IMR-90 (cell line): Measurements from ENCODE around the gene RPS24. TPM values are rescaled to one million over a fixed set of nuclear protein-coding genes. Genes with fewer than 3 reads are reported as not detected.
"Not testable (repeated sequence)": the region's sequence is repeated elsewhere in the genome, so short reads cannot be mapped to it uniquely, and the experiment has no call there.

Source experiments
- ATAC-seq: fragments of 200-7000 bp; cut with Tn5 transposase; 2 replicates; pipeline ENCODE4 v1.9.1; 2020; ENCODE audit warnings: low read depth, mild to moderate bottlenecking, moderate library complexity
- BruUV-seq: library from RNA; stranded (reverse); fragments of 400-500 nt; replicated peaks from 2 replicates; lab custom pipeline; 2021; lab: Mats Ljungman, UMichigan
- CTCF ChIA-PET: fragments of 300-600 bp; formaldehyde crosslinking; extraction: SDS; loops from one replicate; lab custom pipeline; 2021; ENCODE audit warnings: antibody characterized with exemption; lab: Yijun Ruan, JAX
- POLR2A ChIA-PET: fragments of 300-600 bp; sonication (Branson Sonifier 250); formaldehyde crosslinking; loops from one replicate; lab custom pipeline; 2022; ENCODE audit warnings: antibody characterized with exemption; ENCODE audit not compliant: unreplicated experiment; lab: Charles Lee
- DNase-seq: peaks from one replicate; pipeline ENCODE4 v3.0.0; 2013
- H2AFZ ChIP-seq: replicated peaks from 2 replicates; pipeline ENCODE3; 2013; ENCODE audit warnings: low read length, mild to moderate bottlenecking; ENCODE audit not compliant: poor library complexity
- H2AK5ac ChIP-seq: 2 replicates; pipeline ENCODE4 v1.6.1; 2013; ENCODE audit warnings: low read depth, low read length, inconsistent platforms
- H2AK9ac ChIP-seq: replicated peaks from 2 replicates; pipeline ENCODE3; 2013; ENCODE audit warnings: mild to moderate bottlenecking, low read depth, low read length, moderate library complexity; ENCODE audit not compliant: poor library complexity
- H2BK120ac ChIP-seq: 2 replicates; pipeline ENCODE4 v1.6.1; 2013; ENCODE audit warnings: low read depth, low read length, inconsistent platforms
- H2BK15ac ChIP-seq: 3 replicates; pipeline ENCODE4 v1.6.1; 2013; ENCODE audit warnings: low read depth, low read length, inconsistent platforms
- H2BK20ac ChIP-seq: 2 replicates; pipeline ENCODE4 v1.6.1; 2013; ENCODE audit warnings: low read depth, mild to moderate bottlenecking, inconsistent platforms, low read length, moderate library complexity
- H2BK5ac ChIP-seq: 2 replicates; pipeline ENCODE4 v1.6.1; 2013; ENCODE audit warnings: mild to moderate bottlenecking, low read depth, low read length, inconsistent platforms; ENCODE audit not compliant: poor library complexity, severe bottlenecking
- H3K14ac ChIP-seq: replicated peaks from 2 replicates; pipeline ENCODE4 v1.6.1; 2013; ENCODE audit warnings: low read depth, low read length, inconsistent platforms
- H3K18ac ChIP-seq: 2 replicates; pipeline ENCODE4 v1.6.1; 2013; ENCODE audit warnings: low read depth, low read length, control low read depth
- H3K23ac ChIP-seq: 2 replicates; pipeline ENCODE4 v1.6.1; 2013; ENCODE audit warnings: low read depth, low read length, inconsistent platforms
- H3K27ac ChIP-seq: 2 replicates; pipeline ENCODE4 v1.5.1; 2013; ENCODE audit warnings: mild to moderate bottlenecking, control low read depth, low read length; ENCODE audit not compliant: insufficient read depth
- H3K27me3 ChIP-seq: 2 replicates; pipeline ENCODE4 v1.6.1; 2013; ENCODE audit warnings: low read length; ENCODE audit not compliant: control insufficient read depth, insufficient read depth
- H3K36me3 ChIP-seq: 2 replicates; pipeline ENCODE4 v1.6.1; 2013; ENCODE audit warnings: low read length, mixed read lengths; ENCODE audit not compliant: control insufficient read depth, insufficient read depth
- H3K4ac ChIP-seq: 2 replicates; pipeline ENCODE4 v1.6.1; 2013; ENCODE audit warnings: low read depth, low read length, inconsistent platforms
- H3K4me1 ChIP-seq: 2 replicates; pipeline ENCODE4 v1.6.1; 2013; ENCODE audit warnings: low read length, mixed read lengths; ENCODE audit not compliant: control insufficient read depth, insufficient read depth
- H3K4me2 ChIP-seq: 2 replicates; pipeline ENCODE4 v1.6.1; 2013; ENCODE audit warnings: low read depth, mild to moderate bottlenecking, control low read depth, low read length, moderate library complexity
- H3K4me3 ChIP-seq: 2 replicates; pipeline ENCODE4 v1.5.1; 2013; ENCODE audit warnings: low read depth, mild to moderate bottlenecking, control low read depth, low read length, moderate library complexity; ENCODE audit not compliant: insufficient read depth
- H3K56ac ChIP-seq: 2 replicates; pipeline ENCODE4 v1.6.1; 2013; ENCODE audit warnings: low read length, inconsistent platforms; ENCODE audit not compliant: insufficient read depth; ENCODE audit errors: extremely low read depth
- H3K79me1 ChIP-seq, 2 experiments: 2 replicates each; pipeline ENCODE4 v1.6.1; 2013; ENCODE audit warnings: low read length in 2 of 2, inconsistent platforms in 1 of 2, low read depth in 1 of 2
- H3K9ac ChIP-seq: 2 replicates; pipeline ENCODE4 v1.6.1; 2013; ENCODE audit warnings: low read depth, low read length, control low read depth
- H3K9me1 ChIP-seq: 2 replicates; pipeline ENCODE4 v1.6.1; 2013; ENCODE audit warnings: low read length, inconsistent platforms; ENCODE audit not compliant: insufficient read depth
- H3K9me3 ChIP-seq: 2 replicates; pipeline ENCODE4 v1.6.1; 2013; ENCODE audit warnings: low read length; ENCODE audit not compliant: control insufficient read depth, insufficient read depth
- H4K20me1 ChIP-seq: 2 replicates; pipeline ENCODE4 v1.6.1; 2013; ENCODE audit warnings: low read length, inconsistent platforms; ENCODE audit not compliant: insufficient read depth
- H4K5ac ChIP-seq: 2 replicates; pipeline ENCODE4 v1.6.1; 2013; ENCODE audit warnings: mild to moderate bottlenecking, low read depth, low read length, control low read depth
- H4K8ac ChIP-seq, 2 experiments: 2 replicates each; pipeline ENCODE4 v1.6.1; 2013; ENCODE audit warnings: low read depth in 2 of 2, low read length in 2 of 2, control low read depth in 1 of 2, inconsistent platforms in 1 of 2
- H4K91ac ChIP-seq: 2 replicates; pipeline ENCODE4 v1.6.1; 2013; ENCODE audit warnings: low read depth, low read length, inconsistent platforms; ENCODE audit not compliant: insufficient read depth
- CEBPB ChIP-seq: IDR thresholded peaks from 2 replicates; pipeline ENCODE4 v1.6.1; 2012; ENCODE audit warnings: low read depth, low read length, improper control_type of control experiment
- CTCF ChIP-seq: conservative IDR thresholded peaks from 2 replicates; pipeline ENCODE4 v1.5.1; 2012; ENCODE audit warnings: mild to moderate bottlenecking, low read depth, low read length, improper control_type of control experiment
- ELK1 ChIP-seq: fragments of 150-350 bp; IDR thresholded peaks from 2 replicates; pipeline ENCODE4 v1.6.1; 2016; ENCODE audit warnings: low read depth, mild to moderate bottlenecking, low read length, moderate library complexity, borderline replicate concordance
- POLR2A ChIP-seq: IDR thresholded peaks from 2 replicates; pipeline ENCODE4 v1.6.1; 2012; ENCODE audit warnings: mild to moderate bottlenecking, low read depth, low read length
- WGBS, 2 experiments: methylation state at CpG; one replicate each; pipeline versions ENCODE4 v1.1.5 to v1.1.7; 2013; ENCODE audit warnings: missing lambda C conversion rate in 2 of 2; ENCODE audit not compliant: insufficient read length in 1 of 2; ENCODE audit errors: extremely low coverage in 2 of 2; 5-methylcytosine and 5-hydroxymethylcytosine counted together
- dilution Hi-C: fragments of 300-500 bp; cut with HindIII; formaldehyde crosslinking; loops from one replicate; pipeline ENCODE4 v1.14.3; 2018; ENCODE audit warnings: low sequenced_read_pairs; ENCODE audit not compliant: unreplicated experiment
- in situ Hi-C: fragments of 300-500 bp; cut with MboI; formaldehyde crosslinking; loops from 3 replicates; pipeline ENCODE4 v1.14.3; 2019; ENCODE audit warnings: low sequenced_read_pairs, inconsistent platforms, mixed read lengths
- intact Hi-C: fragments of 100-400 bp; cut with micrococcal nuclease; formaldehyde crosslinking; loops from 2 replicates; pipeline ENCODE4 v1.10.0; 2022
- polyA plus RNA-seq, 3 experiments: library from polyadenylated mRNA; depleted of rRNA; stranded (reverse); fragments of >200 nt; gene quantifications; 2 replicates each; pipeline ENCODE4 v1.2.3, GENCODE V29; 2012; ENCODE audit warnings: low replicate concordance in 1 of 3
- total RNA-seq: library from RNA; depleted of rRNA; stranded (reverse); fragments of >200 nt; gene quantifications from 2 replicates; pipeline ENCODE4 v1.2.3, GENCODE V29; 2012

RPS24 gene
- total and polyA plus RNA-seq, 2 of the 4 experiments (the other 2 are of a cell fraction): 1,664 to 4,721 TPM

- no peak overlapping the region for H3K23ac ChIP-seq
- H3K27me3 ChIP-seq: peaks cover 15% of the 10 kb centered on the region
- no peak for DNase-seq
- intact Hi-C loops: no loop called here
- no peak overlapping the region for H2BK20ac ChIP-seq
- no peaks in the 10 kb centered on the region for H3K36me3 ChIP-seq
- H4K91ac ChIP-seq: no peak overlapping the region
- no TSS peak for BruUV-seq
- H2BK15ac ChIP-seq: no peak overlapping the region
- H2BK120ac ChIP-seq: no peak overlapping the region
- ChIA-PET POLR2A (no interaction called here), CTCF (no interaction called here)
- no peak overlapping the region for H3K27ac ChIP-seq
- dilution Hi-C loops: no loop called here
- TF ChIP-seq CEBPB: no peak
- no peak for TF ChIP-seq ELK1
- no peak for TF ChIP-seq CTCF
- no peak for TF ChIP-seq POLR2A
- H2AFZ ChIP-seq: no peak overlapping the region
- H2AK5ac ChIP-seq: no peak overlapping the region
- H3K4me1 ChIP-seq: no peaks in the 10 kb centered on the region
- 90% methylated on average over 4 of the region's 6 CpGs; no CpG with 5 or more reads in 1 of the 2 experiments for WGBS, 2 experiments
- H3K56ac ChIP-seq: no peak overlapping the region
- H2BK5ac ChIP-seq: no peak overlapping the region
- no peaks in the 10 kb centered on the region for H3K9me3 ChIP-seq
- no peak overlapping the region for H4K5ac ChIP-seq
- no peak overlapping the region for H3K4me3 ChIP-seq
- H3K9ac ChIP-seq: no peak overlapping the region
- H3K9me1 ChIP-seq: no peaks in the 10 kb centered on the region; the same call in 1 of the 2 replicates
- H4K20me1 ChIP-seq: no peaks in the 10 kb centered on the region
- no peak overlapping the region for H3K18ac ChIP-seq
- no peak overlapping the region for H3K4me2 ChIP-seq
- no peak overlapping the region for H2AK9ac ChIP-seq
- H3K14ac ChIP-seq: no peak overlapping the region
- ATAC-seq: no peak
- in situ Hi-C loops: no loop called here
- no peak overlapping the region for H4K8ac ChIP-seq
- H3K4ac ChIP-seq: no peak overlapping the region
- no peaks in the 10 kb centered on the region for H3K79me1 ChIP-seq
Measured at GRCh38 chr10:78069151-78069550, 35.5 kb downstream of the RPS24 start.

- intact Hi-C loops, in situ Hi-C loops: not testable (repeated sequence)
Measured at GRCh38 chr10:78070064-78070463, 36.4 kb downstream of the RPS24 start.

More at GRCh38 chr10:78070064-78070463, 36.4 kb downstream of the RPS24 start:
- CTCF ChIA-PET, H3K14ac ChIP-seq, H3K27ac ChIP-seq, POLR2A ChIA-PET, H3K4me2 ChIP-seq, H2BK15ac ChIP-seq, DNase-seq, H3K36me3 ChIP-seq, H4K5ac ChIP-seq, H3K79me1 ChIP-seq, H4K91ac ChIP-seq, ATAC-seq, BruUV-seq, H2AK9ac ChIP-seq, H3K18ac ChIP-seq, H3K4me1 ChIP-seq, H2BK20ac ChIP-seq, H3K23ac ChIP-seq, H2BK120ac ChIP-seq, H3K9ac ChIP-seq, H2BK5ac ChIP-seq, H4K20me1 ChIP-seq, H3K9me1 ChIP-seq, H2AFZ ChIP-seq, dilution Hi-C loops, H4K8ac ChIP-seq, H3K56ac ChIP-seq, H2AK5ac ChIP-seq, H3K4me3 ChIP-seq, H3K9me3 ChIP-seq, H3K4ac ChIP-seq: not testable (repeated sequence)
- peaks cover 16% of the 10 kb centered on the region for H3K27me3 ChIP-seq
- WGBS, 2 experiments: 96% methylated on average over 6 of the region's 12 CpGs; no CpG with 5 or more reads in 1 of the 2 experiments
